GM10248 (cell line): ENCODE data around the gene ITGA2B.

ENCODE experiments used
- CTCF ChIA-PET: fragments of 300-600 bp; sonication (Branson Sonifier 250); formaldehyde crosslinking; extraction: SDS; loops from one replicate; lab custom pipeline; 2021; ENCODE audit warnings: antibody characterized with exemption; lab: Yijun Ruan, JAX
- POLR2A ChIA-PET: fragments of 350-650 bp; sonication (Branson Sonifier 250); formaldehyde crosslinking; extraction: SDS; loops from one replicate; lab custom pipeline; 2020; ENCODE audit warnings: antibody characterized with exemption; lab: Yijun Ruan, JAX
- DNase-seq: peaks from one replicate; pipeline ENCODE4 v3.0.0; 2012; ENCODE audit errors: extremely low spot score
- TF ChIP-seq, protein P1 (sequence below): IDR thresholded peaks from 2 replicates; pipeline ENCODE4 v1.5.1; 2012; ENCODE audit warnings: mild to moderate bottlenecking, low read depth; ENCODE audit errors: extremely low read depth, missing control alignments, control extremely low read depth

ITGA2B gene

DNA sequence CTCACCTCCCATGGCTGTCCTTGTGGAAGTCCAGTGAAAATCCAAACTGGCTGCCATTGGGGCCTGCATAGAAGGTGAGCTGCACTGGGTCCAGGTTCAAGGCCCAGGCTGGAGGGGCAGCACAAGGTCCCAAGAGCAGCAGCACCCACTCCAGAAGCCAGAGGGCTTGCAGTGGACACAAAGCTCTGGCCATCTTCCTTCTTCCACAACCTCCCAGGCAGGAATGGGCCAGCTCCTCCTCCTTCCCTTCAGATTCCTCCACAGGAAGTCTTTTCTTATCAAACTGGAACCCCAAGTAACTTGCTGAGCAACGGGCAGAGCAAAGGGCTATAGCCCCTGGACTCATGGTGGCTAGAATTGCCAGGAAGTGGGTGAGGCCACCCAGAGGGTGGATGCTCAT lies at the start of gene ITGA2B:
Gene ITGA2B (minus strand): TSS at position 369 of the 400 bp plus-strand sequence. CDS start 176 bp downstream, at position 193.
- TF ChIP-seq, protein P1, sequence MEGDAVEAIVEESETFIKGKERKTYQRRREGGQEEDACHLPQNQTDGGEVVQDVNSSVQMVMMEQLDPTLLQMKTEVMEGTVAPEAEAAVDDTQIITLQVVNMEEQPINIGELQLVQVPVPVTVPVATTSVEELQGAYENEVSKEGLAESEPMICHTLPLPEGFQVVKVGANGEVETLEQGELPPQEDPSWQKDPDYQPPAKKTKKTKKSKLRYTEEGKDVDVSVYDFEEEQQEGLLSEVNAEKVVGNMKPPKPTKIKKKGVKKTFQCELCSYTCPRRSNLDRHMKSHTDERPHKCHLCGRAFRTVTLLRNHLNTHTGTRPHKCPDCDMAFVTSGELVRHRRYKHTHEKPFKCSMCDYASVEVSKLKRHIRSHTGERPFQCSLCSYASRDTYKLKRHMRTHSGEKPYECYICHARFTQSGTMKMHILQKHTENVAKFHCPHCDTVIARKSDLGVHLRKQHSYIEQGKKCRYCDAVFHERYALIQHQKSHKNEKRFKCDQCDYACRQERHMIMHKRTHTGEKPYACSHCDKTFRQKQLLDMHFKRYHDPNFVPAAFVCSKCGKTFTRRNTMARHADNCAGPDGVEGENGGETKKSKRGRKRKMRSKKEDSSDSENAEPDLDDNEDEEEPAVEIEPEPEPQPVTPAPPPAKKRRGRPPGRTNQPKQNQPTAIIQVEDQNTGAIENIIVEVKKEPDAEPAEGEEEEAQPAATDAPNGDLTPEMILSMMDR, result no peak
- ChIA-PET POLR2A (no interaction called here), CTCF (interaction anchor here (0.9 to 4.3 kb wide), 3 partner anchors 11 to 133 kb away, joined by 3 to 17 read pairs (median 8); no protein-coding TSS in a partner anchor)
- DNase-seq, result no peak

DNA sequence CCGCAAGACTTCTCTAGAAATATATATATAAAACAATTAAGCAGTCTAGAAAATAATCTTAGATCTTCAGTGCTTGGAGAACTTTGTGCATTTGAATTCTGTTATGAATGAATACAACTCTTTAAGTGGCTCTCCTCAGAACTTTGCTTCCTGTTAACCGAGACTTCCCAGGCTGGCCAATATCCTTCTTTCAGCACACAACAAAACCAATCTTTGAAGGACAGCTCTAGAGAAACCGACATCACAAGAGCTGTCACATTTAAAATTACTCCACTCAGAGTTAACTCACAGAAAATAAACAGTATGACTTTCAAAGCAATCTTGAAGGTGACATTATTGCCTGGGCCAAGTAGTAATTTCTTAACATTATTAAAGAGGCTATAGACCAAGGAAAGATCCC lies 49.7 kb upstream of the ITGA2B start:
- DNase-seq, result no peak
- TF ChIP-seq, protein P1, result no peak
- POLR2A ChIA-PET, result no interaction called here
- CTCF ChIA-PET, result interaction anchor here (1.0 kb wide), 1 partner anchor 37 kb away, joined by 3 read pairs; no protein-coding TSS in a partner anchor

DNA sequence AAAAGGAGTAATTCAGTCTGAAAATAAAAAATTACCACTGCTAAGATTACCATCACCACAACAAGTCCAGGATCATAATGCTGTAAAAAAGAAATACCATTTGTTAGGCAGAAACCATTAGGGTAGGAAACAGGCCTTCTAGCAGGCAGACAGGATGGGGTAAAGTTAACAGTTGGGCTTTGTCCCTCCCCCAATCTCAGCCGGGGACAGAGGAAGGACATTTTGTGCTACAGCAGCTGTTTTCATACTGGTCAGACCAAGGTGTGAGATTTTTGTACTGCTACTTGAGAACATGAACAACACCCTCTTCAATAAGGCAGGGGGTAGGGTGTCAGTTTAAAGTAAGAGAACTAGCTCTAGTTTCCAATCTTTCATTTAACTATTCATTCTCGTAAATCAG lies 49.2 kb upstream of the ITGA2B start:
- ChIA-PET POLR2A (no interaction called here), CTCF (interaction anchor here (1.0 kb wide), 1 partner anchor 38 kb away, joined by 3 read pairs; no protein-coding TSS in a partner anchor)
- TF ChIP-seq, protein P1, result no peak
- DNase-seq, result no peak

DNA sequence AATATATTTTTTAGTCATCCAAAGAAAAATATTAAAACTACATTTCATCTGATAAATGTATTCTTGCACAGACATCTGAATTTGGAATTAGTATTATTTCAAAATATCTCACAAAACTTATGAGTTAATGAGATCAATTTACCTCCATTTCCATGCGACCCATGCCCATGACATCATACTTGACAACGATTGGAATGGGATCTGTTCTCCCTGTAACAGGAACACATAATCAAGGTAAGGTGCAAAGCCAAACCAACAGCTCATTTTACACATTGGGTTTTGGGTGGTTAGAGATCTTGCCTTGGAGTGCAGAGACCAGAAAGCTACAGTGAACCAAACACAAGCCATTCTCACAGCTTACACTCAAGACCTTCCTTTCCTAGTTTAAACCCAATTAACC lies 46.9 kb upstream of the ITGA2B start:
- ChIA-PET CTCF (interaction anchor here (1.0 to 2.3 kb wide), 3 partner anchors 10 to 37 kb away, joined by 3 to 11 read pairs (median 4); no protein-coding TSS in a partner anchor), POLR2A (no interaction called here)
- DNase-seq, result no peak
- TF ChIP-seq, protein P1, result no peak

DNA sequence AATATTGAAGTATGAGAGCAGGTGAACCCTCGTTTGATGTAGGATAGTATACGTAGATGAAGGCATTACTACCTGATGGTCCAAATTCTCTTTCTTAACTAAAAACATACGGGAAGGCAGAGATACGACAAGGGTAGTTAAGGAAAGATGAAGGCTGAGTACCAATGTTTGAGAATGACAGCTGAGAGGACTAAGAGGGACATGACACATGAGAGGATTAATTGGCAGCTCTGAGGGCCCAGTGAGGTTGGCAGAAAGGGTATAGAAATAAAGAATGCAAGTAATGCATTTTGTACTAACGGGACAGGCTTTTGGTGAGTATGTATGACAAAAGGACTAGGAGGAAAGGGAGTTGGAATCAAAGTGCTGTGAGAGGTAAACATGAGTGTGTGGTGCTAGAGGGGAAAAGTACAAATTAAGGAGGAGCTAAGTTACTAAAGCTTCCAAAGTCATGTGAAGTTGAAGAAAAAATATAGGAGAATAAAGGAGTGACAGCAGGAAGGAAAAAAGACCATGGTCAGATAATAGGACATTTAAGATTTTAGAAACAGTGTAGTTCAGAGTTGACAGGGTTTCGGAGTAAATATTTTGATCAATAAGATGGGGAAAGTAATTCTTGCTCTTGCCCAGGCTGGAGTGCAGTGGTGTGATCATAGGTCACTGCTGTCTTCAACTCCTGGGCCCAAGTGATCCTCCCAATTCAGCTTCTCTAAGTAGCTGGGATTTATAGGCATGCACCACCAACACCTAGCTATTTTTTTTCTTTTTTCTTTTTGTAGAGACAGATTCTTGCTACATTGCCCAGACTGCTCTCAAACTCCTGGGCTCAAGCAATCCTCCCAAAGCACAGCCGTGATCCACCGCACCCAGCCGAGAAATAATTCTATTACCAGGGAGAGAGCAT lies 43.1 kb upstream of the ITGA2B start:
- TF ChIP-seq, protein P1, result no peak
- CTCF ChIA-PET, result interaction anchor here (0.8 to 1.4 kb wide), 5 partner anchors 9 to 91 kb away, joined by 3 to 4 read pairs (median 4); no protein-coding TSS in a partner anchor
- POLR2A ChIA-PET, result no interaction called here
- no peak for DNase-seq

- POLR2A ChIA-PET, result no interaction called here
- no peak for DNase-seq
- CTCF ChIA-PET, result interaction anchor here (1.3 to 2.1 kb wide), 4 partner anchors 9 to 41 kb away, joined by 3 to 7 read pairs (median 5); no protein-coding TSS in a partner anchor
- TF ChIP-seq, protein P1, result no peak
These were observed 35.5 kb upstream of the ITGA2B start for GRCh38 chr17:44424828-44425461.
